ENCODE data around the gene B4GALNT2.

The B4GALNT2 gene

GRCh38 chr17:49213847-49214246, 81.3 kb downstream of the B4GALNT2 start:
- no peak for DNase-seq

- DNase-seq: no peak
Observed at GRCh38 chr17:49214676-49215360, 82.2 kb downstream of the B4GALNT2 start.

- no peak for DNase-seq
Observed at GRCh38 chr17:49216482-49216881, 83.9 kb downstream of the B4GALNT2 start.

GRCh38 chr17:49216953-49217650, 84.5 kb downstream of the B4GALNT2 start:
- no peak for DNase-seq

GRCh38 chr17:49217651-49218413, 85.3 kb downstream of the B4GALNT2 start:
- DNase-seq: peak; percentile 74

GRCh38 chr17:49218941-49219913, 86.7 kb downstream of the B4GALNT2 start:
- DNase-seq: peak; percentile 45

GRCh38 chr17:49219987-49220386, 87.4 kb downstream of the B4GALNT2 start:
- no peak for DNase-seq

GRCh38 chr17:49223168-49223516, 90.6 kb downstream of the B4GALNT2 start:
- DNase-seq: no peak

GRCh38 chr17:49223517-49224197, 91.1 kb downstream of the B4GALNT2 start:
- peak; percentile 63 for DNase-seq

- DNase-seq: peak; percentile 51
Observed at GRCh38 chr17:49224198-49224996, 91.8 kb downstream of the B4GALNT2 start.

- no peak for DNase-seq
Observed at GRCh38 chr17:49224997-49225337, 92.4 kb downstream of the B4GALNT2 start.

GRCh38 chr17:49225554-49226236, 93.1 kb downstream of the B4GALNT2 start:
- DNase-seq: no peak
